CD14-positive monocyte (primary cell): ENCODE data around the gene EXOSC10. TPM values are rescaled to one million over a fixed set of nuclear protein-coding genes. Genes with fewer than 3 reads are reported as not detected.
A peak's percentile ranks its signal among the peaks of the same experiment; 100 is the strongest.
"Not testable (repeated sequence)": the region's sequence is repeated elsewhere in the genome, so short reads cannot be mapped to it uniquely, and the experiment has no call there.

Source experiments
- DNase-seq, 3 donors: peaks; one replicate each; pipeline ENCODE4 v3.0.0-alpha.2; 2011 to 2022
- H2AFZ ChIP-seq: 2 replicates; pipeline ENCODE4 v1.6.0; 2012; ENCODE audit warnings: mild to moderate bottlenecking, low read depth, low read length, inconsistent platforms; ENCODE audit not compliant: insufficient read depth, poor library complexity, severe bottlenecking
- H3K27ac ChIP-seq, 2 donors: 1 replicate in 1 of 2; 2 replicates in 1 of 2; pipeline ENCODE4 v1.5.1; 2012 to 2013; ENCODE audit warnings: low read length in 2 of 2, control low read depth in 1 of 2, inconsistent platforms in 1 of 2, low read depth in 1 of 2, mild to moderate bottlenecking in 1 of 2
- H3K27me3 ChIP-seq, 2 donors: one replicate each; pipeline versions ENCODE4 v1.6.0 to v1.6.1; 2011 to 2013; ENCODE audit warnings: low read length in 2 of 2; ENCODE audit not compliant: control insufficient read depth in 2 of 2, insufficient read depth in 2 of 2
- H3K36me3 ChIP-seq, 2 donors: replicated peaks in 1 of 2; 1 replicate in 1 of 2; 2 replicates in 1 of 2; pipeline versions ENCODE4 v1.5.1 to v1.6.1; 2012 to 2013; ENCODE audit warnings: low read length in 2 of 2, control low read depth in 1 of 2, inconsistent platforms in 1 of 2, mild to moderate bottlenecking in 1 of 2; ENCODE audit not compliant: insufficient read depth in 2 of 2, control insufficient read depth in 1 of 2
- H3K4me1 ChIP-seq, 2 donors: 1 replicate in 1 of 2; 2 replicates in 1 of 2; pipeline versions ENCODE4 v1.5.1 to v1.6.1; 2012 to 2013; ENCODE audit warnings: low read length in 2 of 2, control low read depth in 1 of 2, inconsistent platforms in 1 of 2, mild to moderate bottlenecking in 1 of 2, moderate library complexity in 1 of 2; ENCODE audit not compliant: insufficient read depth in 2 of 2, control insufficient read depth in 1 of 2
- H3K4me2 ChIP-seq: replicated peaks from 2 replicates; pipeline ENCODE3; 2012; ENCODE audit warnings: low read length, moderate library complexity, mild to moderate bottlenecking; ENCODE audit not compliant: poor library complexity, severe bottlenecking; ENCODE audit errors: extremely low read depth
- H3K4me3 ChIP-seq, 3 experiments: fragments of 200-600 bp in 1 of 3; sonication (generic) in 1 of 3; replicated peaks in 1 of 3; 1 replicate in 2 of 3; 2 replicates in 1 of 3; pipeline ENCODE4 v1.5.1; 2011 to 2013; ENCODE audit warnings: low read length in 3 of 3, mild to moderate bottlenecking in 3 of 3, control low read depth in 2 of 3, low read depth in 2 of 3, inconsistent platforms in 1 of 3, moderate library complexity in 1 of 3
- H3K79me2 ChIP-seq: 2 replicates; pipeline ENCODE4 v1.6.0; 2012; ENCODE audit warnings: mild to moderate bottlenecking, control low read depth, inconsistent platforms, low read length, moderate library complexity; ENCODE audit not compliant: insufficient read depth
- H3K9ac ChIP-seq: 2 replicates; pipeline ENCODE4 v1.6.0; 2017; ENCODE audit warnings: low read length, mild to moderate bottlenecking; ENCODE audit not compliant: insufficient read depth, poor library complexity, severe bottlenecking
- H3K9me3 ChIP-seq, 2 donors: replicated peaks in 1 of 2; 1 replicate in 1 of 2; 2 replicates in 1 of 2; pipeline versions ENCODE4 v1.5.1 to v1.6.1; 2012 to 2013; ENCODE audit warnings: low read length in 2 of 2, control low read depth in 1 of 2; ENCODE audit not compliant: control insufficient read depth in 1 of 2, insufficient read depth in 1 of 2
- H4K20me1 ChIP-seq: 2 replicates; pipeline ENCODE4 v1.6.0; 2012; ENCODE audit warnings: mild to moderate bottlenecking, low read length, control low read depth, moderate library complexity; ENCODE audit not compliant: insufficient read depth
- H3K27ac Mint-ChIP-seq, 7 donors: one replicate each; pipeline ENCODE4 v1.8.0; 2020; ENCODE audit warnings: mild to moderate bottlenecking in 7 of 7, mixed read lengths in 7 of 7, moderate library complexity in 6 of 7, inconsistent platforms in 2 of 7
- H3K27me3 Mint-ChIP-seq, 3 donors: one replicate each; pipeline ENCODE4 v1.8.0; 2021 to 2022; ENCODE audit warnings: low read depth in 3 of 3, mild to moderate bottlenecking in 3 of 3, mixed read lengths in 3 of 3, moderate library complexity in 3 of 3, inconsistent platforms in 1 of 3
- H3K36me3 Mint-ChIP-seq, 2 donors: one replicate each; pipeline ENCODE4 v1.8.0; 2020; ENCODE audit warnings: mixed read lengths in 2 of 2, inconsistent platforms in 1 of 2, mild to moderate bottlenecking in 1 of 2
- H3K4me1 Mint-ChIP-seq: one replicate; pipeline ENCODE4 v1.8.0; 2020; ENCODE audit warnings: mild to moderate bottlenecking, mixed read lengths
- H3K4me3 Mint-ChIP-seq, 2 donors: one replicate each; pipeline ENCODE4 v1.8.0; 2020; ENCODE audit warnings: mild to moderate bottlenecking in 2 of 2, mixed read lengths in 2 of 2, moderate library complexity in 1 of 2
- H3K9me3 Mint-ChIP-seq, 7 donors: one replicate each; pipeline ENCODE4 v1.8.0; 2020 to 2022; ENCODE audit warnings: mixed read lengths in 7 of 7, mild to moderate bottlenecking in 6 of 7, moderate library complexity in 6 of 7, inconsistent platforms in 2 of 7
- CTCF ChIP-seq: fragments of 200-600 bp; IDR thresholded peaks from one replicate; pipeline ENCODE4 v1.8.0; 2022; ENCODE audit warnings: antibody characterized with exemption, mild to moderate bottlenecking
- WGBS: methylation state at CpG from one replicate; pipeline ENCODE4 v1.1.5; 2013; ENCODE audit warnings: missing lambda C conversion rate; ENCODE audit not compliant: insufficient coverage; 5-methylcytosine and 5-hydroxymethylcytosine counted together
- intact Hi-C, 2 donors: fragments of 100-400 bp; cut with micrococcal nuclease; formaldehyde crosslinking; loops; one replicate each; pipeline versions ENCODE4 v1.15.0 to v1.15.1; 2023
- polyA plus RNA-seq, 3 donors: library from polyadenylated mRNA; depleted of rRNA in 1 of 3; unstranded in 2 of 3; stranded (reverse) in 1 of 3; fragments of 300-500 nt in 2 of 3; fragments of >200 nt in 1 of 3; fragmentation: Illumina TruSeq in 2 of 3; gene quantifications; 1 replicate in 2 of 3; 2 replicates in 1 of 3; pipeline ENCODE4 v1.2.3, GENCODE V29; 2012 to 2021

The EXOSC10 gene
- polyA plus RNA-seq, 3 donors = 24.0 to 66.3 (median 27.4) TPM

DNA sequence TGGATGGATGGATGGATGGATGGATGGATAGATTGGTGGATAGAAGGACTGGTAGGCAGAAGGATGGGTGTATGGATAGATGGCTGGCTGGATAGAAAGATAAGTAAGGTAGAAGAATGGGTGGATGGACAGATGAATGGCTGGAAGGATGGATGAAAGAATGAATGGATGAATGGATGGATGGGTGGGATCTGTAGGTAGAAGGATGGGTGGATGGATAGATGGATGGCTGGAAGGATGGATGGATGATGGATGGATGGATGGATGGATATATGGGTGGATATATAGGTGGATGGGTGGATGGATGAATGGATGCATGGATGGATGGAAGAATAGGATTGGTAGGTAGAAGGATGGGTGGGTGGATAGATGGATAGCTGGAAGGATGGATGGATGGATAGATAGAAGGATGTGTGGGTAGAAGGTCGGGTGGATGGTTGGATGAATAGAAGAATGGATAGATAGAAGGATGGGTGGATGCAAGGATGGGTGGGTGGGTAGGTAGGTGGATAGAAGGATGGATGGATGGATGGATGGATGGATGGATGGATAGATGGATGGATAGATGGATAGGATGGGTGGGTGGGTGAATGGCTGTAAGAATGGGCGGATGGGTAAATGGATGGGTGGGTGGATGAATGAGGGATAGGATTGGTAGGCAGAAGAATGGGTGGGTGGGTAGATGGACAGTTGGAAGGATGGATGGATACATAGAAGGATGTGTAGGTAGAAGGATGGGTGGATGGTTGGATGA lies 60.1 kb downstream of the EXOSC10 start:
- intact Hi-C loops = loop anchor here (5.0 to 10.0 kb wide), 2 partner anchors 603 to 605 kb away; no protein-coding TSS in a partner anchor
- H3K4me1 Mint-ChIP-seq = no peaks in the 10 kb centered on the region
- no peak overlapping the region for H3K4me3 Mint-ChIP-seq

DNA sequence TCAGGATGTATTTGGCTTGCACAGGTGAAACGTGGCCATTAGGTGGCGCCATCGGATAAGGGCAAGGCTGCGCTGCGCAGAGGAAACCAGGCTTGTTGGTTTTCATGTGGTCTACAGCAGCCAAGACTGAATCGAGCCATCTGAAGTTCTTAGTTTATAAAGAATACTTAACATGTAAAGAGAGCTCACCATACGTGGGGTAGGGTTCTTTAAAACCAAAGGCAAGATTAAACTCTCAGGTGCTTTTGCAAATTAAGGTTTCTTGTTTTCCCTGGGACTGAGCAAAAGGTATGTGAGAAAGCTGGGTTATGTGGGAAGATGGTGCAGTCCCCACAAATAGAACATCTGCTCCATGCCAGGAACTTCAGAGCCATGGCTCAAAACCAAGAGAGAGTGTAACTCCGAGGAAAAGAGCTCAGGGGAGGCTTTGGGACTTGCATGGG lies 61.9 kb downstream of the EXOSC10 start:
- peak; percentile 96 for TF ChIP-seq CTCF
- H3K9me3 Mint-ChIP-seq = no peaks in the 10 kb centered on the region
- peaks cover 0 to 1% (median 0%) of the 10 kb centered on the region in 3 donors for H3K27me3 Mint-ChIP-seq
- Histone ChIP-seq H2AFZ (no peak overlapping the region), H3K4me2 (no peak overlapping the region), H3K9me3 (no peaks in the 10 kb centered on the region), H3K4me1 (no peaks in the 10 kb centered on the region), H3K9ac (no peak overlapping the region), H3K27ac (no peak overlapping the region), H3K4me3 (no peak overlapping the region), H3K36me3 (no peaks in the 10 kb centered on the region), H3K27me3 (peaks cover 0 to 2% of the 10 kb centered on the region in 2 donors), H3K79me2 (no peaks in the 10 kb centered on the region), H4K20me1 (no peaks in the 10 kb centered on the region)
- peak; percentile 70 to 76 (median 75) for DNase-seq
- H3K4me1 Mint-ChIP-seq = no peaks in the 10 kb centered on the region
- no peak overlapping the region for H3K27ac Mint-ChIP-seq
- intact Hi-C loops = loop anchor here (5.0 to 10.0 kb wide), 2 partner anchors 605 to 607 kb away; no protein-coding TSS in a partner anchor
- 0% methylated on average over 1 of the region's 8 CpGs for WGBS
- no peaks in the 10 kb centered on the region for H3K36me3 Mint-ChIP-seq
- no peak overlapping the region for H3K4me3 Mint-ChIP-seq

More for the DNA sequence above, 60.1 kb downstream of the EXOSC10 start:
- no peaks in the 10 kb centered on the region for H4K20me1 ChIP-seq
- no peak for DNase-seq
- H3K4me3 ChIP-seq = no peak overlapping the region
- no peak overlapping the region for H3K27ac Mint-ChIP-seq
- H3K4me1 ChIP-seq = no peaks in the 10 kb centered on the region
- H3K36me3 Mint-ChIP-seq = no peaks in the 10 kb centered on the region
- H3K36me3 ChIP-seq = no peaks in the 10 kb centered on the region
- peaks cover 0 to 1% (median 0%) of the 10 kb centered on the region in 3 donors for H3K27me3 Mint-ChIP-seq
- no peaks in the 10 kb centered on the region for H3K79me2 ChIP-seq
- H3K9me3 ChIP-seq = no peaks in the 10 kb centered on the region
- H3K27ac ChIP-seq = no peak overlapping the region
- no peak overlapping the region for H3K4me2 ChIP-seq
- no peak overlapping the region for H2AFZ ChIP-seq
- TF ChIP-seq CTCF = no peak
- H3K27me3 ChIP-seq = peaks cover 0 to 2% of the 10 kb centered on the region in 2 donors
- H3K9me3 Mint-ChIP-seq = no peaks in the 10 kb centered on the region
- peak overlapping the region; percentile 49 for H3K9ac ChIP-seq
- WGBS = 63% methylated on average over 2 of the region's 2 CpGs

DNA sequence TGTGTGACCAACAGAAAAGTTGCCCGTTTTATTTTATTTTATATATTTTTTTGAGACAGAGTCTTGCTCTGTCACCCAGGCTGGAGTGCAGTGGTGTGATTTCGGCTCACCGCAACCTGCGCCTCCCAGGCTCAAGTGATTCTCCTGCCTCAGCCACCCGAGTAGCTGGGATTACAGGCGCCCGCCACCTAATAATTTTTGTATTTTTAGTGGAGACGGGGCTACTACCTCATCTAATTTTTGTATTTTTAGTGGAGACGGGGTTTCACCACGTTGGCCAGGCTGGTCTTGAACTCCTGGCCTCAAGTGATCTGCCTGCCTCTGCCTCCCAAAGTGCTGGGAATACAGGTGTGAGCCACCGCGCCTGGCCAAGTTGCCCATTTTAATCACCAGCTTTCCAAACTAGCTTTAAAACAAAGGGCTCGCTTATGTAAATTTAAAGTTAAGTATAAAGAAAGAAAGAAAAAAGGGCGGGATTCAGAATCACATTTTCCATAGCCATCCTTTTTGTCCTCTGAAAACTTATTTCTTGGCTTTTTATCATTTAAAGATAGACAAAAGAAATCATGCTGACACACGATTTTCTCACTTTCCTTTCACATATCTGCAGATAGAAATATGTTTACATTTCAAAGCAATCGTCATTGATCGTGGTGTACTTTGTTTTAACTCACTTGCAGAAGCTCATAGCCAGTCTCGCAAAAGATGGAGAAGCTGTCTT lies 62.5 kb downstream of the EXOSC10 start:
- not testable (repeated sequence) for H3K9me3 Mint-ChIP-seq, H3K4me2 ChIP-seq, H3K4me3 ChIP-seq, DNase-seq, H3K4me3 Mint-ChIP-seq, H3K36me3 ChIP-seq, H3K27me3 Mint-ChIP-seq, H3K79me2 ChIP-seq, H3K4me1 Mint-ChIP-seq, H3K9ac ChIP-seq, H3K9me3 ChIP-seq, H3K36me3 Mint-ChIP-seq, H3K27me3 ChIP-seq, H4K20me1 ChIP-seq, H3K27ac ChIP-seq, H3K4me1 ChIP-seq, H3K27ac Mint-ChIP-seq, H2AFZ ChIP-seq
- intact Hi-C loops = loop anchor here (5.0 to 10.0 kb wide), 2 partner anchors 605 to 608 kb away; no protein-coding TSS in a partner anchor
- 0% methylated on average over 3 of the region's 18 CpGs for WGBS
